Fibroblast of skin of right quadriceps (primary cell): Measurements from ENCODE around the gene GALM.
"Not testable (repeated sequence)": the region's sequence is repeated elsewhere in the genome, so short reads cannot be mapped to it uniquely, and the experiment has no call there.

Experiments
- DNase-seq: peaks from one replicate; pipeline ENCODE4 v3.0.0-alpha.2; 2013

GALM gene

GRCh38 chr2:38650717-38651116 lies 15.2 kb upstream of the GALM start:
- no peak for DNase-seq

GRCh38 chr2:38652431-38653273 lies 13.3 kb upstream of the GALM start:
- no peak for DNase-seq

DNA sequence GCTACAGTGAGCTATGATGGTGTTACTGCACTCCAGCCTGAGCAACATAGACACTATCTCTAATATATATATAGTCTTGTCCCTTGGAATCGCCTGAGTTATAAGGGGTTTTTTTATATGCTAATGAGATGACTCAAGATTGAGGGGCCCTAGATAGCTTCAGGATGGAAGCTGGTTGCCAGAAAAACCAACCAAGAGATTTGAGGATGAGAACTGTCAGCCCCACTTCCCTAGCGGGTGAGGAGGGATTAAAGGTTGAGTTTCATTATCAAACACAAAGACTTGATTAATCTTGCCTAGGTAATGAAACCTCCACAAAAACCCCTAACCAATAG lies 12.6 kb upstream of the GALM start:
- DNase-seq, result no peak

DNA sequence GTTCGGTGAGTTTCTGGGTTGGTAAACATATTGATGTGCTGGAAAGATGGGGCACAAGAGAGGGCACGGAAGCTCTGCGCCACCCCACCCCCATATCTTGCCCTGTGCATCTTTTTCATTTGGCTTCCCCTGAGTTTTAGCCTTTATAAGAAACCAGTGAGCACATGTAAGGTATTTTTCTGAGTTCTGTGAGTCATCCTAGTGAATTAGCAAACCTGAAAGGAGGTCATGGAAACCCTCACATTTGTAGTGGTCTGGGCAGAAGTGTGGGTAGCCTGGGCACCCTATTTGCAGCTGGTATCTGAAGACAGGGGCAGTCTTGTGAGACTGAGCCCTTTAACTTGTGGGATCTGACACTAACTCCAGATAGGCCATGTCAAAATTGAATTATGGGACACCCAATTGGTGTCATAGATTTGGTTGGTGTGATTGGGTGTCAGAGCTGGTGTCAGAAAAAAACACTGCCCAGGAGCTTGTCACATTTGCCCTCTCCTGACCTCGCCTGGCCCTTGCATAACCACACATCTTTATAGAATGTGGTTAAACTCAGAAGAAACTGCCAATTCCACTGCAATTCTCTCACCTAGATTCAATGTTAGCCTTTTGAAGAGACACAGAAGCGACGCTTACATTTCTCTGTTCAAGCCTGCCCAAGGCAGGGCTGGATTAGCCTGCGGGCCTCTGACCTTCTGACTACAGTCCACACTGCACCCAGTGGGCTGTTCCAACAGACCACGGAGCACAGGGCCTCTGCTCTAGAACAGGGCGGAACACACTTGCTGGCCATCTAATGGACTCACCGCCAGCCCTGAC lies 12.0 kb upstream of the GALM start:
- no peak for DNase-seq

DNA sequence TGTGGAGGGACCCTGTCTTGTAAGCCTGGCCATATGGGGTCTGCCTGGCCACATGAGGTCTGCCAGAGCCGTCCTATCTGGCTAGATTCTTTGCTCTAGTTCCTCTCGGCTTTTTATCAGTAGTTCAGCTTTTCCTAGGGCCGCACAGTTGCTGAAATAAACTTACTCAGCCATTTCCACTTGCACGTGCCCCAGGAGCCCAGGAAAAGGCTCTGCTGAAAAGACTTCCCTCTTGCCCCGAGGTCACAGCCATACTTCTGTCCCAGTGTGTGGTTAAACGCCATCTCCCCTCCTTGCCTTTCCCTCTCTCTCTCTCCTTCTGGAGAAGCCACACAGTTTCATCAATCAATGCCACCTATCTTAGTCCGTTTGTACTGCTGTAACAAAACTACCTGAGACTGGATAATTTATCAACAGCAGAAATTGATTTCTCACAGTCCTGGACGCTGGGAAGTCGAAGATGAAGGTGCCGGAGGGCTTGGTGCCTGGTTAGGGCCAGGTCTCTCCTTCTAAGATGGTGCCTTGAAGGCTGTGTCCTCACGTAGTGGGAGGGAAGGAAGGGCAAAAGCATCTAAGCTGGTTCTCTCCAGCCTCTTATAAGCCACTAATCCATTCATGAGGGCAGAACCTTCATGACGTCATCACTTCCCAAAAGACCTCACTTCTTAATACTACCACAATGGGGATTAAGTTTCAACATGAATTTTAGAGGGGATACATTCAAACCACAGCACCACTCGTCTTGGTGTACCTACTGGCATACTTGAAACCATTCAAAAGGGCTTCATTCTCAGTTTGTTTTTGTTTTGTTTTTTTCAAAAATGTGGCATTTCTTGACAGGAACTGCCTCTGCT lies 11.2 kb upstream of the GALM start:
- no peak for DNase-seq

DNA sequence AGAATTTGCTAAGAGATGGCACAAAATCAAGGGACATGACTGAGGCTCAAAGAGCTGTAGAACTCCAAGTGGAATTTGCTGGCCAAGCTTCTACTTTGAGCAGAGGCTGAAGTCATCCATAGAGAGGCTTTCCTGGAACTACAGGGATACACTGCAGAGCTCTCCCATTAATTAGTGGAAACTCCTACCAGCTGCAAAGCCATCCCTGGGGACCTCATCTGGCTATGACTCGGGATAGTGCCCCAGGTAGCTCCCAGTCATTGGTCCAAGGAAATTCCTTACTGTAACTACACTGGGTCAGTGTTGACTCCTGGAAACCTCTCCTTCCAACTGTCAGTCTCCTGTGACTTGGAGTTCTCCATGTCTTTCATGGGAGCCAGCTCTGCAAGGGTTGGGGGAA lies 10.5 kb upstream of the GALM start:
- DNase-seq, result no peak

DNA sequence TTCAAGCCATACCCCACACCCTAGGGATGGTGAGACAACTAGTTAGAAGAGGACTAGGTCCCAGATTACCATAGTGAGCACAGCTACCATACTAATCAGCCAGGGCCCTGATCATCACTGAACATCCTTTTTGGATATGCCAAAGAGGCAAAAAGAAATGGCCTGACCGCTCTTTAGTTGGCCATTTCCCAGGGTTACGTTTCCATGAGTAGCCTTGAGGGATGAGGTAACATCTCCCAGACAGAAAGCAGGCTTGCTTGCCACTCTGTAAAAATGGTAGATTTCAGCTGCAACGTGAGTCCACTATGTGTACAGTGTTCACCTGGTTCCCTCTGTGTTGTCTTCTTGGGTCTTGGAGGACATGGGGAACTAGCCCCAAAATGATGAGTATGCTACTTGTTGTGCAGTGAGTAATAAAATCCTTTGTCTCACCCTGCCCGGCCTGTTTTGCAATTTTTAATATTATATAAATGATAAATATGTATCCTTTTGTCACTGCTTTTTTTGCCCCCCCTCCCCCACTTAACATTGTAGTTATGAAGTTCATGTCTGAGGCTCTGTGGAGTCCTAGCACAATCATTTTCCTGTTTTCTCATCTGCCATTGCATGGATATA lies 8.9 kb upstream of the GALM start:
- no peak for DNase-seq

GRCh38 chr2:38658613-38659012 lies 7.3 kb upstream of the GALM start:
- DNase-seq, result no peak

GRCh38 chr2:38659115-38659514 lies 6.8 kb upstream of the GALM start:
- no peak for DNase-seq

DNA sequence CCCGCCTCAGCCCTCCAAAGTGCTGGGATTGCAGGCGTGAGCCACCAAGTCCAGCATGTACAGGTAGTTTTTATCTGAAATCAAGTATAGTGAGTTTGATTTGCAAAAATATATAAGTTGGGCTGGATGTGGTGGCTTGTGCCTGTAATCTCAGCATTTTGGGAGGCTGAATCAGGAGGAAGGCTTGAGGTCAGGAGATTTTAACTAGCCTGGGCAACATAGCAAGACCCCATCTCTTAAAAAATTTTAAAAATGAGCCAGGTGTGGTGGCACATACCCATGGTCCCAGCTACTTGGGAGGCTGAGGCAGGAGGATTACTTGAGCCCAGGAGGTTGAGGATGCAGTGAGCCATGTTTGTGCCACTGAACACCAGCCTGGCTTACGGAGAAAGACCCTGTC lies 5.6 kb upstream of the GALM start:
- no peak for DNase-seq

GRCh38 chr2:38661306-38661705 lies 4.6 kb upstream of the GALM start:
- DNase-seq, result no peak

GRCh38 chr2:38666556-38666910 lies 619 bp downstream of the GALM start:
- no peak for DNase-seq

DNA sequence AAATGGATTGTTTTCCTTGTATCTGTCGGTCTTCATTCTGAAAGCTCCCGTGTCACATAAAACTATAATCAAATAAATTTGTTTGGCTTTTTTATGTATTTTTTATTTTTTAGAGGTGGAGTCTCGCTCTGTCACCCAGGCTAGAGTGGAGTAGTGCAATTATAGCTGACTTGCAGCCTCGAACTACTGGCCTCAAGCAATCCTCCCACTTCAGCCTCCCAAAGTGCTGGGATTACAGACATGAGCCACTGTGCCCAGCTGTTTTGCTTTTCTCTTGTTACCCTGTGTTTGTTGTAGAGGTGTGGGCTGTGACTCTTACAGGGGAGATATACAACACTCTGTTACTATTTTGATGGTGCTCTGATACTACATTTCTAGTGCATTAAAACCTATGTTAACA lies 2.2 kb downstream of the GALM start:
- no peak for DNase-seq

DNA sequence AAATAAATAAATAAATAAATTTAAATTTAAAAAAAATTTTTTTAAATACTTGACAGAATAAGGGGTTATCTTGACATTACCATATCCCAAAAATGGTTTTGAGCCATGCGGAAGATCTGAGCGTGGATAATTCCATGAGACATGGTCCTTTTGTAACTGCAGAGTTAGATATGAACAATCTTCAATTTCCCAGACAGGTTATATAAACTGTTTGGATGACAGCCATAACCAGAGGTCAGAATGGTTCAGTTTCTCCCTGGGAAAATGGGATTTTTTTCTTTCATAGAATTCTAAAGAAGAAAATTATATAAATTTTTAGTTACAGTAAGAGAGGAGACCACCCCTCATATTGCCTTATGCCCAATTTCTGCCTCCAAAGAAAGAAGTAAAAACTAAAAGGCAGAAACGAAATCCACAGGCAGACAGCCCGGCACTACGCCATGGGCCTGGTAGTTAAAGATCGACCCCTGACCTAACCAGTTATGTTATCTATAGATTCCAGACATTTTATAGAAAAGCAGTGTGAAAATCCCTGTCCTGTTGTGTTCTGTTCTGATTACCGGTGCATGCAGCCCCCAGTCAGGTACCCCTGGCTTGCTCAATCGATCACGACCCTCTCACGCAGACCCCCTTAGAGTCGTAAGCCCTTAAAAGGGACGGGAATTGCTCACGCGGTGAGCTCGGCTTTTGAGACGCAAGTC lies 3.0 kb downstream of the GALM start:
- DNase-seq, result no peak

DNA sequence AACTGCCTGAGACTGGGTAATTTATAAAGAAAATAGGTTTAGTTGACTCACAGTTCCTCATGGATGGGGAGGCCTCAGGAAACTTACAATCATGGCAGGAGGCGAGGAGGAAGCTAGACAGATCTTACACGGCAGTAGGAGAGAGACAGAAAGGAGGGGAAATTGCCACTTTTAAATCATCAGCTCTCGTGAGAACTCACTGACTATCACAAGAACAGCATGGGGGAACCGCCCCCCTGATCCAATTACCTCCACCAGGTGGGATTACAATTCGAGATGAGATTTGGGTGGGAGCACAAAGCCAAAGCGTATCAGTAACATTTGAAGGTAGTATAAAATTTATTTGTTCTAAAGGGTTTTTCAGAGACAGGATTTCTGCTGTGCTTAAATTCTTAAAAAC lies 5.4 kb downstream of the GALM start:
- no peak for DNase-seq

DNA sequence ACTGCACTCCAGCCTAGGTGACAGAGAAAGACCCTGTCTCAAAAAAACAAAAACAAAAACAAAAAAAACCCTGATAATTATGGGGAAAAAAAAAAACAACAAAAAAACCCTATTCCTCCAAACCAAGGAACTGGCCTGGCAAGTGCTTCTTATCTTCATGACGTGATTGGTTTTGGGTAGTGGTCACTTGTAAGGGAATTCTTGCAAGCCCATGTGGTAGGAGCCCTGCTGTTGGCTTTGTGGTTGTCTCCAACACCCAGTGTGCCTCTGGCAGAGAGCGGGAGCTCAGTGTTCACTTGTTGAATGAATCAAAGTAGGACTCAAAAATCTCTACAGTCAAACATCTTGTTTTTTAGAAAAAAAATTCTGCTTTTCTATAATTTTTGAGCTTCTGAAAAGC lies 6.0 kb downstream of the GALM start:
- no peak for DNase-seq

DNA sequence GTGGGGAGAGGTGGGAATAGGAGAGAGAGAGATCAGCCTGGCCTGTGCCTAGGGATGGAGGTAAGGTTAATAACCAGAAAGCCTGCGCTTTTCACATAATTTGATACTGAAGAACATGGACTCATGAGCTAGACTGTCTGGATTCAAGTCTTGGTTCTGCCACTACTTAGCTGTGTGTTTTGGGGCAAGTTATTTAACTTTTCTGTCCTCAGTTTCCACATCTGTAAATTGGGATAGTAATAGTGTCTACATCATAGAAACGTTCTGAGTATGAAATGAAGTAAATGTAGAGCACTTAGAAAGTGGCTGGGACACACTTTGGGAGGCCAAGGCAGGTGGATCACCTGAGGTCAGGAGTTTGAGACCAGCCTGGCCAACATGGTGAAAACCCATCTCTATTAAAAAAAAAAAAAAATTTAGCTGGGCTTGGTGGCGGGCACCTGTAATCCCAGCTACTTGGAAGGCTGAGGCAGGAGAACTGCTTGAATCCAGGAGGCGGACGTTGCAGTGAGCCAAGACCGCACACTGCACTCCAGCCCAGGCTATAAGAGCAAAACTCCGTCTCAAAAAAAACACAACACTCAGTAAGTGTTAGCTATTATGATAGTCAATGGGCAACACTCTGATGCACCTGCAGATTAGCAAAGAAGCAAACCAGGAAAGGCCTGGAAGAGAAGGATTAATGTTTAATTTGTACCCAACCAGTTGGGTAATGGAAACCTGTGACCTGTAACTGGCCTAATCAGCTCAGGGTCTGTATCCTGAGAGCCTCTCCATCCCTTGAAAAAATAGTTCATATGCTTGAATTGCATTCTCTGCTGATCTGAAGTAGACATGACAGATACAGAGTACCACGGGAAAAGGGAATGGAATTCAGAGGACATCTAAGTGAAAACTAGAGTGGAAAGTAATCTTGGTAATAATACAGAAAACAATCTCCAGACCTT lies 6.8 kb downstream of the GALM start:
- no peak for DNase-seq

DNA sequence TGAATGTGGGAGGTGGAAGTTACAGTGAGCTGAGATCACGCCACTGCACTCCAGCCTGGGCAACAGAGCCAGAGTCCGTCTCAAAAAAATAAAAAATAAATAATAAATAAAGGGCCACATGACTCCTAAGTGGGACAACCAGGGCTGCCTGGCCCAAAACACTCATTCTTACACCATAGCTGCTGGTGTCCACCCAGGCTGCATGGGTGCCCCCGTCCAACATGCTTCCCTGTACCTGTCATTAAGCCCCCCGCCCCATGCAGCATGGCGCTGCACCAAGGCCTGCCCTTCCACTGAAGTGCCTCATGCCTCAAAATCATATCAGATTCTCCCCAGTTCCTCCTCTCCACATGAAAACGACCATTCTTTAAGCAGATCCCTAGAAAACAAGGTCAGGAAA lies 10.8 kb downstream of the GALM start:
- DNase-seq, result no peak

DNA sequence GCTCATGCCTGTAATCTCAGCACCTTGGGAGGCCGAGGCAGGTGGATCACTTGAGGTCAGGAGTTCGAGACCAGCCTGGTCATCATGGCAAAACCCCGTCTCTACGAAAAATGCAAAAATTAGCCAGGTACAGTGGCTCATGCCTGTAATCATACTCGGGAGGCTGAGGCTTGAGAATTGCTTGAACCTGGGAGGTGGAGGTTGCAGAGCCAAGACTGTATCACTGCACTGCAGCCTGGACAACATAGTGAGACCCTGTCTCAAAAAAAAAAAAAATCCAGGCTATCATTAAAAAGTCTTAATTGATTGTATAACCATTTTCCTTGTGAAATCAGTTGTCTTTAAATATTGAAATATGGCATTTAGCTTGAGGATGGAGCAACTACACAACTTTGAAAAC lies 15.0 kb downstream of the GALM start:
- not testable (repeated sequence) for DNase-seq

GRCh38 chr2:38682008-38682575 lies 16.2 kb downstream of the GALM start:
- DNase-seq, result no peak

- not testable (repeated sequence) for DNase-seq
Measured at GRCh38 chr2:38682620-38683019, 16.7 kb downstream of the GALM start.
